Measurements from ENCODE around the gene INSIG1.

The INSIG1 gene

DNA sequence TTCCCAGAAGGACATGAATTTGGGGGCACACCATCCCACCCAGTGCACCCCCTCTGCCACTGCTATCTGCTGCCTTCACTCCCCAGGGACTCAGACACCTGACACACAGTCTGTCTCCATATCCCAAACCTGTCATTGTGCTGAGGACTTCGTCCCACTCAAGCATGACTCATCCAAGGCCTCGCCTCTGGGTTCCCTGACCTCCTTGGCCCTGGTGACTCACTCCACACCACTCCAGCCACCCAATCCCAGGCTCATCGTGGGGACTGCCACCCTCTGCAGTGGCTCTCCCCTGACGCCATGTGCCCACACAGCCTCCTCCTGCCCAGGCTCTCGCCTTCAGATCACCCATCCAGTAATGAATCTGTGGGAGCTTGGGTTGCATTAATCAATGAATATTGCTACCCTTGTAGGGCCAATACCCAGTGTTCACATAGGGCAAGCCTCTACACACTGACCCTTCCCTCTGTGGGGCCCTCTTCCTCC is 6.6 kb upstream of the INSIG1 start (continued):
- TF ChIP-seq TSHZ1 (tag by site-specific recombination; IDR thresholded peaks at IDR 0.05; ENCODE audit: borderline replicate concordance), result no peak; the same call in 1 of the 2 replicates
- TF ChIP-seq ZNF121 (tag by site-specific recombination; IDR thresholded peaks at IDR 0.05), result no peak
- TF ChIP-seq ZNF302 (tag by site-specific recombination; IDR thresholded peaks at IDR 0.05; ENCODE audit: low read depth), result no peak
- TF ChIP-seq ZNF791 (tag by site-specific recombination; IDR thresholded peaks at IDR 0.05), result no peak
- TF ChIP-seq ZSCAN5A (tag by site-specific recombination; IDR thresholded peaks at IDR 0.05), result no peak
- TF ChIP-seq KLF8 (tag by site-specific recombination; IDR thresholded peaks at IDR 0.05), result peak; percentile 61; the same call in 1 of the 2 replicates
- no peak for TF ChIP-seq RBAK (tag by site-specific recombination; IDR thresholded peaks at IDR 0.05)
- TF ChIP-seq ZBTB21 (tag by site-specific recombination; IDR thresholded peaks at IDR 0.05), result no peak
- no peak for TF ChIP-seq ZNF561 (tag by site-specific recombination; IDR thresholded peaks at IDR 0.05; ENCODE audit: borderline replicate concordance)
- TF ChIP-seq, protein P1, sequence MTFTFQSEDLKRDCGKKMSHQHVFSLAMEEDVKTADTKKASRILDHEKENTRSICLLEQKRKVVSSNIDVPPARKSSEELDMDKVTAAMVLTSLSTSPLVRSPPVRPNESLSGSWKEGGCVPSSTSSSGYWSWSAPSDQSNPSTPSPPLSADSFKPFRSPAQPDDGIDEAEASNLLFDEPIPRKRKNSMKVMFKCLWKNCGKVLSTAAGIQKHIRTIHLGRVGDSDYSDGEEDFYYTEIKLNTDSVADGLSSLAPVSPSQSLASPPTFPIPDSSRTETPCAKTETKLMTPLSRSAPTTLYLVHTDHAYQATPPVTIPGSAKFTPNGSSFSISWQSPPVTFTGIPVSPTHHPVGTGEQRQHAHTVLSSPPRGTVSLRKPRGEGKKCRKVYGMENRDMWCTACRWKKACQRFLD (tag by site-specific recombination; IDR thresholded peaks at IDR 0.05), result no peak
- peak; percentile 84 for TF ChIP-seq KLF17 (tag by site-specific recombination; IDR thresholded peaks at IDR 0.05)
- no peak for TF ChIP-seq ZNF10 (tag by site-specific recombination; IDR thresholded peaks at IDR 0.05)
- no peak for TF ChIP-seq ZNF146 (tag by site-specific recombination; IDR thresholded peaks at IDR 0.05)
- TF ChIP-seq, protein P2, sequence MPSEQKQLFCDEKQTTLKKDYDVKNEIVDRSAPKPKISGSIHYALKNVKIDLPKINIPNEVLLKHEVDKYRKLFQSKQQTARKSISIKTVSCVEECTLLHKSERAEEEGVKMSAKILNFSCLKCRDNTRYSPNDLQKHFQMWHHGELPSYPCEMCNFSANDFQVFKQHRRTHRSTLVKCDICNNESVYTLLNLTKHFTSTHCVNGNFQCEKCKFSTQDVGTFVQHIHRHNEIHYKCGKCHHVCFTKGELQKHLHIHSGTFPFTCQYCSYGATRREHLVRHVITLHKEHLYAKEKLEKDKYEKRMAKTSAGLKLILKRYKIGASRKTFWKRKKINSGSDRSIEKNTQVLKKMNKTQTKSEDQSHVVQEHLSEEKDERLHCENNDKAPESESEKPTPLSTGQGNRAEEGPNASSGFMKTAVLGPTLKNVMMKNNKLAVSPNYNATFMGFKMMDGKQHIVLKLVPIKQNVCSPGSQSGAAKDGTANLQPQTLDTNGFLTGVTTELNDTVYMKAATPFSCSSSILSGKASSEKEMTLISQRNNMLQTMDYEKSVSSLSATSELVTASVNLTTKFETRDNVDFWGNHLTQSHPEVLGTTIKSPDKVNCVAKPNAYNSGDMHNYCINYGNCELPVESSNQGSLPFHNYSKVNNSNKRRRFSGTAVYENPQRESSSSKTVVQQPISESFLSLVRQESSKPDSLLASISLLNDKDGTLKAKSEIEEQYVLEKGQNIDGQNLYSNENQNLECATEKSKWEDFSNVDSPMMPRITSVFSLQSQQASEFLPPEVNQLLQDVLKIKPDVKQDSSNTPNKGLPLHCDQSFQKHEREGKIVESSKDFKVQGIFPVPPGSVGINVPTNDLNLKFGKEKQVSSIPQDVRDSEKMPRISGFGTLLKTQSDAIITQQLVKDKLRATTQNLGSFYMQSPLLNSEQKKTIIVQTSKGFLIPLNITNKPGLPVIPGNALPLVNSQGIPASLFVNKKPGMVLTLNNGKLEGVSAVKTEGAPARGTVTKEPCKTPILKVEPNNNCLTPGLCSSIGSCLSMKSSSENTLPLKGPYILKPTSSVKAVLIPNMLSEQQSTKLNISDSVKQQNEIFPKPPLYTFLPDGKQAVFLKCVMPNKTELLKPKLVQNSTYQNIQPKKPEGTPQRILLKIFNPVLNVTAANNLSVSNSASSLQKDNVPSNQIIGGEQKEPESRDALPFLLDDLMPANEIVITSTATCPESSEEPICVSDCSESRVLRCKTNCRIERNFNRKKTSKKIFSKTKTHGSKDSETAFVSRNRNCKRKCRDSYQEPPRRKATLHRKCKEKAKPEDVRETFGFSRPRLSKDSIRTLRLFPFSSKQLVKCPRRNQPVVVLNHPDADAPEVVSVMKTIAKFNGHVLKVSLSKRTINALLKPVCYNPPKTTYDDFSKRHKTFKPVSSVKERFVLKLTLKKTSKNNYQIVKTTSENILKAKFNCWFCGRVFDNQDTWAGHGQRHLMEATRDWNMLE (tag by site-specific recombination; conservative IDR thresholded peaks at IDR 0.05; ENCODE audit: low read depth), result no peak
- no peak for TF ChIP-seq ZNF37A (tag by site-specific recombination; IDR thresholded peaks at IDR 0.05)
- no peak for TF ChIP-seq ZNF184 (tag by site-specific recombination; IDR thresholded peaks at IDR 0.05)
- TF ChIP-seq, protein P3, sequence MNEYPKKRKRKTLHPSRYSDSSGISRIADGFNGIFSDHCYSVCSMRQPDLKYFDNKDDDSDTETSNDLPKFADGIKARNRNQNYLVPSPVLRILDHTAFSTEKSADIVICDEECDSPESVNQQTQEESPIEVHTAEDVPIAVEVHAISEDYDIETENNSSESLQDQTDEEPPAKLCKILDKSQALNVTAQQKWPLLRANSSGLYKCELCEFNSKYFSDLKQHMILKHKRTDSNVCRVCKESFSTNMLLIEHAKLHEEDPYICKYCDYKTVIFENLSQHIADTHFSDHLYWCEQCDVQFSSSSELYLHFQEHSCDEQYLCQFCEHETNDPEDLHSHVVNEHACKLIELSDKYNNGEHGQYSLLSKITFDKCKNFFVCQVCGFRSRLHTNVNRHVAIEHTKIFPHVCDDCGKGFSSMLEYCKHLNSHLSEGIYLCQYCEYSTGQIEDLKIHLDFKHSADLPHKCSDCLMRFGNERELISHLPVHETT (tag by site-specific recombination; IDR thresholded peaks at IDR 0.05), result 0 out of 2 replicates have a peak, but pooled peaks have one; percentile 48
- no peak for TF ChIP-seq FEZF1 (tag by site-specific recombination; IDR thresholded peaks at IDR 0.05)
- no peak for TF ChIP-seq ZNF777 (tag by site-specific recombination; IDR thresholded peaks at IDR 0.05; ENCODE audit: borderline replicate concordance)
- no peak for TF ChIP-seq ZNF114 (tag by site-specific recombination; IDR thresholded peaks at IDR 0.05)
- no peak for TF ChIP-seq ZNF658 (tag by site-specific recombination; IDR thresholded peaks at IDR 0.05)
- no peak for TF ChIP-seq ZNF23 (tag by site-specific recombination; IDR thresholded peaks at IDR 0.05; ENCODE audit: borderline replicate concordance)
- no peak for TF ChIP-seq ZNF549 (tag by site-specific recombination; IDR thresholded peaks at IDR 0.05)
- TF ChIP-seq GLI4 (tag by site-specific recombination; IDR thresholded peaks at IDR 0.05), result no peak
- TF ChIP-seq ZNF248 (tag by site-specific recombination; IDR thresholded peaks at IDR 0.05), result no peak
- no peak for TF ChIP-seq PRDM1 (tag by site-specific recombination; IDR thresholded peaks at IDR 0.05)
- TF ChIP-seq ZFP41 (tag by site-specific recombination; IDR thresholded peaks at IDR 0.05; ENCODE audit: borderline replicate concordance), result no peak
- TF ChIP-seq ZNF670 (tag by site-specific recombination; IDR thresholded peaks at IDR 0.05; ENCODE audit: low read depth), result no peak
- TF ChIP-seq ZEB2 (tag by site-specific recombination; IDR thresholded peaks at IDR 0.05), result no peak
